H9 (cell line): Measurements from ENCODE around the gene PDCD7. TPM values are rescaled to one million over a fixed set of nuclear protein-coding genes. Genes with fewer than 3 reads are reported as not detected.
A peak's percentile ranks its signal among the peaks of the same experiment; 100 is the strongest.

Experiments used
- DNase-seq: peaks from one replicate; pipeline ENCODE4 v3.0.0-alpha.2; 2017
- H2AFZ ChIP-seq: one replicate; pipeline ENCODE4 v1.6.1; 2013; ENCODE audit warnings: mild to moderate bottlenecking, low read length, control low read depth, moderate library complexity
- H2AK5ac ChIP-seq: 2 replicates; pipeline ENCODE4 v1.6.1; 2013; ENCODE audit warnings: low read length, control low read depth, mixed read lengths; ENCODE audit not compliant: insufficient read length
- H2BK120ac ChIP-seq: one replicate; pipeline ENCODE4 v1.6.1; 2013; ENCODE audit warnings: low read depth, mild to moderate bottlenecking, low read length, control low read depth, inconsistent platforms; ENCODE audit not compliant: poor library complexity, severe bottlenecking
- H2BK12ac ChIP-seq: 2 replicates; pipeline ENCODE4 v1.6.1; 2013; ENCODE audit warnings: low read length, control low read depth, mixed read lengths, low read depth; ENCODE audit not compliant: insufficient read length
- H2BK15ac ChIP-seq: 2 replicates; pipeline ENCODE4 v1.6.1; 2013; ENCODE audit warnings: low read depth, low read length, control low read depth
- H2BK20ac ChIP-seq: one replicate; pipeline ENCODE4 v1.6.1; 2013; ENCODE audit warnings: low read depth, mild to moderate bottlenecking, low read length, control low read depth, inconsistent platforms; ENCODE audit not compliant: poor library complexity, severe bottlenecking
- H2BK5ac ChIP-seq: 2 replicates; pipeline ENCODE4 v1.6.1; 2013; ENCODE audit warnings: low read length, control low read depth, mixed read lengths; ENCODE audit not compliant: insufficient read length
- H3K14ac ChIP-seq: 2 replicates; pipeline ENCODE4 v1.6.1; 2013; ENCODE audit warnings: low read length, control low read depth; ENCODE audit not compliant: insufficient read depth
- H3K18ac ChIP-seq: 2 replicates; pipeline ENCODE4 v1.6.1; 2013; ENCODE audit warnings: low read depth, mild to moderate bottlenecking, mixed read lengths, low read length, control low read depth; ENCODE audit not compliant: insufficient read length
- H3K23ac ChIP-seq: 2 replicates; pipeline ENCODE4 v1.6.1; 2013; ENCODE audit warnings: low read length, control low read depth, mixed read lengths, low read depth; ENCODE audit not compliant: insufficient read length
- H3K23me2 ChIP-seq: 2 replicates; pipeline ENCODE4 v1.6.1; 2013; ENCODE audit warnings: low read depth, mild to moderate bottlenecking, mixed read lengths, low read length, control low read depth; ENCODE audit not compliant: insufficient read length, poor library complexity, severe bottlenecking
- H3K27ac ChIP-seq: 2 replicates; pipeline ENCODE4 v1.5.1; 2013; ENCODE audit warnings: low read length, control low read depth, mixed read lengths, low read depth; ENCODE audit not compliant: insufficient read length
- H3K27me3 ChIP-seq: 2 replicates; pipeline ENCODE4 v1.6.1; 2013; ENCODE audit warnings: low read length, control low read depth, inconsistent platforms; ENCODE audit not compliant: insufficient read depth
- H3K4ac ChIP-seq: 2 replicates; pipeline ENCODE4 v1.6.1; 2013; ENCODE audit warnings: low read depth, mild to moderate bottlenecking, control low read depth, inconsistent platforms, low read length, moderate library complexity
- H3K4me1 ChIP-seq: 2 replicates; pipeline ENCODE4 v1.6.1; 2013; ENCODE audit warnings: low read length, control low read depth, inconsistent platforms; ENCODE audit not compliant: insufficient read depth
- H3K4me2 ChIP-seq: 2 replicates; pipeline ENCODE4 v1.6.1; 2013; ENCODE audit warnings: low read length, control low read depth, mixed read lengths; ENCODE audit not compliant: insufficient read length, insufficient read depth
- H3K56ac ChIP-seq: 2 replicates; pipeline ENCODE4 v1.6.1; 2013; ENCODE audit warnings: low read depth, mild to moderate bottlenecking, mixed read lengths, low read length, control low read depth; ENCODE audit not compliant: insufficient read length
- H3K79me1 ChIP-seq: 2 replicates; pipeline ENCODE4 v1.6.1; 2013; ENCODE audit warnings: low read depth, mild to moderate bottlenecking, moderate library complexity, low read length, control low read depth, inconsistent platforms; ENCODE audit not compliant: insufficient read depth, poor library complexity, severe bottlenecking
- H3K79me2 ChIP-seq: 2 replicates; pipeline ENCODE4 v1.6.1; 2013; ENCODE audit warnings: low read length, control low read depth, inconsistent platforms; ENCODE audit not compliant: insufficient read depth
- H3K9ac ChIP-seq: 2 replicates; pipeline ENCODE4 v1.6.1; 2013; ENCODE audit warnings: low read length, control low read depth, mixed read lengths; ENCODE audit not compliant: insufficient read length; ENCODE audit errors: extremely low read depth
- H3K9me3 ChIP-seq: one replicate; pipeline ENCODE4 v1.6.1; 2013; ENCODE audit warnings: low read depth, low read length, inconsistent platforms; ENCODE audit not compliant: control insufficient read depth
- H3T11ph ChIP-seq: one replicate; pipeline ENCODE4 v1.6.1; 2013; ENCODE audit warnings: mild to moderate bottlenecking, low read length, control low read depth, inconsistent platforms
- H4K20me1 ChIP-seq: one replicate; pipeline ENCODE4 v1.6.1; 2013; ENCODE audit not compliant: control insufficient read depth, insufficient read length, insufficient read depth
- H4K5ac ChIP-seq: 2 replicates; pipeline ENCODE4 v1.6.1; 2013; ENCODE audit warnings: low read depth, mild to moderate bottlenecking, mixed read lengths, low read length, control low read depth; ENCODE audit not compliant: insufficient read length
- H4K8ac ChIP-seq: replicated peaks from 2 replicates; pipeline ENCODE4 v1.6.1; 2013; ENCODE audit warnings: low read length, control low read depth, mixed read lengths, low read depth; ENCODE audit not compliant: insufficient read length
- H4K91ac ChIP-seq: 2 replicates; pipeline ENCODE4 v1.6.1; 2013; ENCODE audit warnings: low read depth, mild to moderate bottlenecking, moderate library complexity, mixed read lengths, low read length, control low read depth; ENCODE audit not compliant: insufficient read length
- H3K27ac Mint-ChIP-seq, 3 experiments: 2 replicates in 2 of 3; 3 replicates in 1 of 3; pipeline ENCODE4 v1.8.0; 2020 to 2021; ENCODE audit warnings: mixed read lengths in 3 of 3, mild to moderate bottlenecking in 1 of 3, moderate library complexity in 1 of 3
- H3K27me3 Mint-ChIP-seq: 2 replicates; pipeline ENCODE4 v1.8.0; 2021; ENCODE audit warnings: low read depth, mild to moderate bottlenecking, moderate library complexity, mixed read lengths
- H3K36me3 Mint-ChIP-seq, 3 experiments: 2 replicates in 2 of 3; 3 replicates in 1 of 3; pipeline ENCODE4 v1.8.0; 2020 to 2021; ENCODE audit warnings: low read depth in 3 of 3, mixed read lengths in 3 of 3; ENCODE audit not compliant: insufficient read depth in 1 of 3
- H3K4me1 Mint-ChIP-seq, 2 experiments: 2 replicates each; pipeline ENCODE4 v1.8.0; 2020; ENCODE audit warnings: mixed read lengths in 2 of 2
- H3K4me3 Mint-ChIP-seq, 2 experiments: 2 replicates in 1 of 2; 3 replicates in 1 of 2; pipeline ENCODE4 v1.8.0; 2020 to 2021; ENCODE audit warnings: mild to moderate bottlenecking in 2 of 2, mixed read lengths in 2 of 2, moderate library complexity in 1 of 2
- H3K9me3 Mint-ChIP-seq, 2 experiments: 2 replicates in 1 of 2; 3 replicates in 1 of 2; pipeline ENCODE4 v1.8.0; 2020; ENCODE audit warnings: mild to moderate bottlenecking in 2 of 2, mixed read lengths in 2 of 2, moderate library complexity in 1 of 2
- CTCF ChIP-seq: fragments of 200-600 bp; sonication (generic); conservative IDR thresholded peaks from 3 replicates; pipeline ENCODE4 v1.8.0; 2021; ENCODE audit warnings: antibody characterized with exemption, mild to moderate bottlenecking
- WGBS: extraction: QIAGEN DNeasy Blood & Tissue Kit; methylation state at CpG from one replicate; pipeline ENCODE4 v1.1.7; 2013; ENCODE audit warnings: missing lambda C conversion rate, low lambda C conversion rate, mixed read lengths; ENCODE audit not compliant: insufficient read length; ENCODE audit errors: extremely low coverage; 5-methylcytosine and 5-hydroxymethylcytosine counted together
- total RNA-seq: library from RNA; stranded (reverse); gene quantifications from 2 replicates; pipeline ENCODE4 v1.2.1, GENCODE V29; 2021

The PDCD7 gene
- total RNA-seq, 1 experiment from 2014 or later, result 35.2 TPM

- no peak overlapping the region for H3K56ac ChIP-seq
- no peak overlapping the region for H3K14ac ChIP-seq
- Mint-ChIP-seq H3K4me1 (peaks cover 2% of the 10 kb centered on the region in 2 experiments; a peak in 1 of 4 replicates), H3K27me3 (no peaks in the 10 kb centered on the region), H3K9me3 (no peaks in the 10 kb centered on the region; a peak in 1 of 5 replicates), H3K4me3 (no peak overlapping the region), H3K27ac (peak overlapping the region in 1 of 3 experiments; percentile 86; a peak in 1 of 7 replicates), H3K36me3 (peaks cover 0 to 20% (median 5%) of the 10 kb centered on the region in 3 experiments; a peak in 3 of 7 replicates)
- H2AFZ ChIP-seq, result no peak overlapping the region
- no peak overlapping the region for H3K4me2 ChIP-seq
- WGBS, result no CpG with 5 or more reads among the region's 3 CpGs
- no peaks in the 10 kb centered on the region for H3K23me2 ChIP-seq
- H3T11ph ChIP-seq, result no peak overlapping the region
- TF ChIP-seq CTCF, result no peak
- H2AK5ac ChIP-seq, result no peak overlapping the region
- no peak overlapping the region for H3K4ac ChIP-seq
- no peak overlapping the region for H2BK5ac ChIP-seq
- no peak overlapping the region for H2BK20ac ChIP-seq
- no peak overlapping the region for H4K8ac ChIP-seq
- H4K5ac ChIP-seq, result no peak overlapping the region
- no peaks in the 10 kb centered on the region for H3K79me2 ChIP-seq
- H3K27me3 ChIP-seq, result no peaks in the 10 kb centered on the region
- no peak overlapping the region for H3K18ac ChIP-seq
- no peaks in the 10 kb centered on the region for H3K4me1 ChIP-seq
- no peak overlapping the region for H3K9ac ChIP-seq
- DNase-seq, result no peak
- no peaks in the 10 kb centered on the region for H3K79me1 ChIP-seq
- H2BK12ac ChIP-seq, result no peak overlapping the region
- H4K20me1 ChIP-seq, result no peaks in the 10 kb centered on the region
- H3K23ac ChIP-seq, result no peak overlapping the region
- no peak overlapping the region for H2BK120ac ChIP-seq
- no peak overlapping the region for H4K91ac ChIP-seq
- H2BK15ac ChIP-seq, result no peak overlapping the region
- H3K27ac ChIP-seq, result no peak overlapping the region
- H3K9me3 ChIP-seq, result no peaks in the 10 kb centered on the region
Observed at GRCh38 chr15:65110676-65111292, 22.8 kb downstream of the PDCD7 start.
